Measurements from ENCODE around the gene KLF15.

The KLF15 gene

GRCh38 chr3:126360046-126360713 is 3.0 kb upstream of the KLF15 start:
- DNase-seq, result no peak

- no peak for DNase-seq
Measured at GRCh38 chr3:126358816-126359181, 1.6 kb upstream of the KLF15 start.

GRCh38 chr3:126358038-126358815 is 1.0 kb upstream of the KLF15 start:
- no peak for DNase-seq

GRCh38 chr3:126356373-126357264 is 589 bp downstream of the KLF15 start:
- DNase-seq, result no peak

GRCh38 chr3:126355777-126356372 is 1.3 kb downstream of the KLF15 start:
- peak; percentile 92 for DNase-seq

- no peak for DNase-seq
Measured at GRCh38 chr3:126355251-126355650, 2.0 kb downstream of the KLF15 start.

GRCh38 chr3:126354776-126355175 is 2.4 kb downstream of the KLF15 start:
- no peak for DNase-seq

GRCh38 chr3:126353694-126354321 is 3.4 kb downstream of the KLF15 start:
- no peak for DNase-seq

- DNase-seq, result no peak
Measured at GRCh38 chr3:126352476-126353454, 4.4 kb downstream of the KLF15 start.

GRCh38 chr3:126351771-126352475 is 5.3 kb downstream of the KLF15 start:
- DNase-seq, result no peak

- DNase-seq, result no peak
Measured at GRCh38 chr3:126351086-126351770, 6.0 kb downstream of the KLF15 start.

GRCh38 chr3:126350502-126351085 is 6.6 kb downstream of the KLF15 start:
- DNase-seq, result no peak

- DNase-seq, result no peak
Measured at GRCh38 chr3:126349611-126350501, 7.4 kb downstream of the KLF15 start.

GRCh38 chr3:126349071-126349470 is 8.1 kb downstream of the KLF15 start:
- DNase-seq, result no peak

GRCh38 chr3:126348308-126348920 is 8.8 kb downstream of the KLF15 start:
- DNase-seq, result no peak

- no peak for DNase-seq
Measured at GRCh38 chr3:126347543-126348161, 9.6 kb downstream of the KLF15 start.

GRCh38 chr3:126346466-126346865 is 10.7 kb downstream of the KLF15 start:
- no peak for DNase-seq
